IPS-11a (cell line): ENCODE data around the gene C10orf143.
"Not testable (repeated sequence)": the region's sequence is repeated elsewhere in the genome, so short reads cannot be mapped to it uniquely, and the experiment has no call there.

Experiments used
- H3K4me3 ChIP-seq: one replicate; pipeline ENCODE4 v1.5.1; 2013; ENCODE audit warnings: low read depth, low read length, control low read depth

Gene C10orf143

DNA sequence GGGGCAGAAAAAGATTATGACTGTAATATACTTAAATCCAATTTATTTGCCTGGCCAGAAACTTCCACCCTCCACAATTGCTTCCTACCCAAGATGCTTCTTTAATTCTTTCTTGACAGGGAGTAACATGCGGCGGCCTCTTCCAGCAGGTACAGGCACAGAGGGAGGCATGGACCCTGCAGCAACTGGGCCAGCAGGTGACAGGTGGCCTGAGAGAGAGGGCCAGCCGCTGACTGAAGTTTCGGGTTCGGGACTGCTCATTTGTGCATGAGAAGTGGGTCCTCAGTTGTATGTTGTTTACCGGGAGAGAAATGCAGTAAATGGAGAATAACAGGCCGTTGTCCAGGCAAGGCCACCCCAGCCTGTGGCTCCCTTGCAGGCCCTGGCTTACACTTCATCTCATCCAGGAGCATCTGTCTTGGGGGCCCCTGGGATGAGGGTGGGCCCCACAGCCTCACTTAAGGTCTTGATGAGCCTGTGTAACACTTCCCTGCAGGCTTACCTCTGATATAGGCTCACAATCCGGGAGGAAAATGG lies 72.5 kb downstream of the C10orf143 start:
- no peak overlapping the region for H3K4me3 ChIP-seq

DNA sequence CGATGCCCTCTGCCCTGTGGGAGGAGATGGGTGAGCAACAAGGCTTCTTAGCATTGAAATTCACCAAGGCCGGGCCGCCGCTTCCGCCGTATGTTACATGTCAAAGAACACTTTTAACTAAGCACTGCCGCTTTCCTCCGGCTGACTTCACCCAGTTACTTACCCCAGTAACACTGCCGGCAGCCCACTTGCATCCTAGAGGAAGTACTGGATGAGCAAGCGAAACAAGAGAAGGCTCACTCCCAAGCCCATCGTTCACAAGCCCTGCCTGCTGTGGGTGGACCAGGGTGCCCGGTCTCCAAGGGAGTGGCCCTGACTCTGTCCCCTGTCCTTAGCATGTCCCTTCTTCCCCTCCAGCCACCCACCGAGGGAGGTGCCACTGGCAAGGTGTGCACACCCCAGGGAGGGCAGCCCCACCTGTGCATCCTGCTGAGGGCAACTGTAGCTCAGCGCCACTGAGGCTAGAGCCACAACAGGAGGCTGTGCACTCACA lies 73.4 kb downstream of the C10orf143 start:
- no peak overlapping the region for H3K4me3 ChIP-seq

- no peak overlapping the region for H3K4me3 ChIP-seq
Observed at GRCh38 chr10:130036296-130037065, 74.1 kb downstream of the C10orf143 start.

DNA sequence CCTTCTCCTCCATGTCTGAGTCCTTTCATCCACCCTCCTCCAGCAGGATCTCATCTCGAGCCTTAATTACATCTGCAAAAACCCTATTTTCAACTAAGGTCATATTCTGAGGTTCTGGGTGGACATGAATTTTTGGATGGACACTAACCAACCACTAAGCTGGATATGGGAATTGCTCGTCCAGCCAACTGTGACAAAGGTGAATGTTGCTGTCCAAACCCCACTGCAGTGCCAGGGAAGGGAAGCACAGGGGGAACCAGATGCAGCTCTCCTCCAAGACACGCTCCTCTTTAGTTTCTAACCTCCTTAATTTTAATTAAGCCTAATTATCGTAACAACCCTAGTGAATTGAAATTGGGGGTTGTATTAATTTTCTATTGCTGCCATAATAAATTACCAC lies 81.4 kb downstream of the C10orf143 start:
- H3K4me3 ChIP-seq, result no peak overlapping the region

DNA sequence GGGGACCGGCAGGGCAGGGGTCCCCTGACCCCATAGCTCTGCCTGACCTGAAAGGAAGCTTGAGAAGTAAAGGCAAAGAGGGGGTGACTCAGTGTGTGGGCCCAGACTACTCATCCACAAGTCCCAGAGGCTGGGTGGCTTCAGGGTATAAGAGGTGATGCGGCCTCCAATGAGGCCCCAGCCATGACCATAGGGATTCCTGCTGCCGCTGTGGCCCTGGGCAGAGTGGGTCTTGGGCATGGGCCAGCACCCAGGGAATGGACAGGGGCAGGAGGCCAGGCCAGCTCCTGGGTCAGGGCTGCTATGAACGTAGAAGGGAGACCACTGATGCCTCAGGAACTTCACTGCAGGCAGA lies 82.2 kb downstream of the C10orf143 start:
- no peak overlapping the region for H3K4me3 ChIP-seq

- no peak overlapping the region for H3K4me3 ChIP-seq
Observed at GRCh38 chr10:130027716-130028464, 82.7 kb downstream of the C10orf143 start.

- no peak overlapping the region for H3K4me3 ChIP-seq
Observed at GRCh38 chr10:130026670-130027456, 83.8 kb downstream of the C10orf143 start.

GRCh38 chr10:130025811-130026485 lies 84.7 kb downstream of the C10orf143 start:
- no peak overlapping the region for H3K4me3 ChIP-seq

DNA sequence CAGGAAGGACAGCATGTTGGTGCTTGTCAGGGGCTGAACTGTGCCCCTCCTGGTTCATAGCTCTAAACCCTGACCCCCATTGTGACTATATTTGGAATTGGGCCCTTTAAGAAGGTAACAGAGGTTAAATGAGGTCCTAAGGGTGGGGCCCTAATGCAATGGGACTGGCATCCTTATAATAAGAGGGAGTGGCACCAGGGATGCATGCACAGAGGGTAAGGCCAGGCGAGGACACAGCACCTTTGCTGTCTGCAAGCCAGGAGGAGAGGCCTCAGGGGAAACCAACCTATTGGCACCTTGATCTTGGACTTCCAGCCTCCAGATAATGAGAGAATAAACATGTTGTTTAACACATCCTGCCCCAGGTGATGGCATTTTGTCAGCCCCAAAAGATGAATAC lies 85.3 kb downstream of the C10orf143 start:
- no peak overlapping the region for H3K4me3 ChIP-seq

DNA sequence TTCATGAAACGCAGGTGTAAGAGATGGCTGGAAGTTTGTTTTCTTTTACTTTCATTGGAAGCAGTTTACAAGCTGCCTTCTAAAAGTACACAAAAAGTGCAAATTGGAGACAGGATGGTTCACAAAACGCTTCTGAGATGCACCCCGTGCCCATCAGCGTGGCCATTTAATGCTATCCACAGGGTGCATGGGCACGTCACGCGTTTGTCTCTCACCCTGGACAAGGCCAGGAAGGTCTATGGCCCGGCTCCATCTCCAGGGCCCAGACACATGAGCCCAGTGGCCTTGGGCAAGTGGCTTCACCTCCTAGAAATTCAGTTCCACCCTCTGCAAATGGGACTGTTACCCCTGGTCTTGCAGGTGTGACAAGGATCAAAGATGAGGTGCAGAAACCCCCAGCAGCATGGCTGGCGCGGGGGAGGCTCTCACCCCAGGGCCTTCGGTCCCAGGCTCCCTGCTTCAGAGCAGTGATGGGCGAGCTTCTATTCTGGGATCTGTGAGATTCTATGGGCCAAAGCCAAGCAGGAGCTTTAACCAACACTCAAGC lies 85.8 kb downstream of the C10orf143 start:
- no peak overlapping the region for H3K4me3 ChIP-seq

DNA sequence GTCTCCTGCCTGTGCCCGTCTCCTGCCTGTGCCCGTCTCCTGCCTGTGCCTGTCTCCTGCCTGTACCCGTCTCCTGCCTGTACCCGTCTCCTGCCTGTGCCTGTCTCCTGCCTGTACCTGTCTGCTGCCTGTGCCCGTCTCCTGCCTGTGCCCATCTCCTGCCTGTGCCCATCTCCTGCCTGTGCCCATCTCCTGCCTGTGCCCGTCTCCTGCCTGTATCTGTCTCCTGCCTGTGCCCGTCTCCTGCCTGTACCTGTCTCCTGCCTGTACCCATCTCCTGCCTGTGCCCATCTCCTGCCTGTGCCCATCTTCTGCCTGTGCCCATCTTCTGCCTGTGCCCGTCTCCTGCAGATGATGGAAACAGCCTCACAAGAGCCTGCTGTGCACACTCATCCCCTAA lies 86.3 kb downstream of the C10orf143 start:
- H3K4me3 ChIP-seq, result not testable (repeated sequence)

GRCh38 chr10:130023454-130024230 lies 87.0 kb downstream of the C10orf143 start:
- H3K4me3 ChIP-seq, result no peak overlapping the region

- H3K4me3 ChIP-seq, result no peak overlapping the region
Observed at GRCh38 chr10:130022511-130023299, 87.9 kb downstream of the C10orf143 start.

DNA sequence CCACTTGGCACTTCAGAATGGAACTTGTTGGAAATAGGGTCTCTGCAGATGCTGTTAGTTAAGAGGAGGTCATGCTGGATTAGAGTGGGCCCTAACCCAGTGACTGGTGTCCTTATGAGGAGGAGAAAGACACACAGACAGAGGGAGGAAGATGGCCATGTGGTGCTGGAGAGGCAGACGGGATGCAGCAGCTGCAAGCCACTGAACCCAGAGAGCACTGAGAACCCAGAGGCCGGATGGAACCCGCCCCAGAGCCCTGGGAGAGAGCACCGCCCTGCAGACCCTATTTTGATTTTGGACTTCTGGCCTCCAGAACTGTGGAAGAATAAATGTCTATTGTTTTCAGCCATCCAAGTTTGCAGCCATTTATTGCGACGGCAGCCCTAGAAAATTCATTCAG lies 88.5 kb downstream of the C10orf143 start:
- H3K4me3 ChIP-seq, result no peak overlapping the region

- H3K4me3 ChIP-seq, result no peak overlapping the region
Observed at GRCh38 chr10:130021383-130021950, 89.2 kb downstream of the C10orf143 start.

DNA sequence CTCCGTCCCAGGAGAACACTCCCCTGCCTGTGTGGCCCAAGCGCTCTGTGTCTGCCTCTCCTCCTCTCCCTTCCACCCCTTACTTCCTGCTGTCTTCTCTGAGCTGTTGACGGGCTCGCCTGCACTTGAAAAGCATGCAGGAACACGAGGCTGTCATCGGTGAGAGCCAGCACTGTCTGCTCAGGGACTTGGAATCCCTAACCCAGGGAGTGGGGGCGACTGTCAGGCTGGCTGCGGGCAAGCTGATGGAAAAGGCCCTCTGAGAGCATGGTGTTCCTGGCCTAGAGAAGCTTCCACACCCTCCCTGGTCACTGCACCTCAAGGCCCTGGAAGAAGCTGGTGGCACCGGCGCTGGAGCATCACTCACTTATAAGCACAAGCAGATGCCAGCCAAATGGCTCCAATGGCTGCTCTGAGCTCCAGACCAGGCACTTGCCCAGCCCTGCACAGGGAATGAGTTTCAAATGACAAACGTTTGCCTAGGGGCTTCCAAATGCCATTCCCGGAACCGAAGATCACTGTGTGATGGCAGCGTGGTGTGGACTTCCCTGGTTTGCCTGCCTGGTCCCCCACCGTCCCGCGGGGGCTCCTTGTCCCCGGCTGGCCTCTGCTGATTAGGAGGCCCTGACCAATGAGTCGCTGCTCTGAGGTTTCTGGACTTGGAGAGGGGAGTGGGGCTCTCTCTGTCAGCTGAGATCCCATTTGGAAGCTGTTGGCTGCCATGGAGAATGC lies 89.8 kb downstream of the C10orf143 start:
- H3K4me3 ChIP-seq, result no peak overlapping the region

DNA sequence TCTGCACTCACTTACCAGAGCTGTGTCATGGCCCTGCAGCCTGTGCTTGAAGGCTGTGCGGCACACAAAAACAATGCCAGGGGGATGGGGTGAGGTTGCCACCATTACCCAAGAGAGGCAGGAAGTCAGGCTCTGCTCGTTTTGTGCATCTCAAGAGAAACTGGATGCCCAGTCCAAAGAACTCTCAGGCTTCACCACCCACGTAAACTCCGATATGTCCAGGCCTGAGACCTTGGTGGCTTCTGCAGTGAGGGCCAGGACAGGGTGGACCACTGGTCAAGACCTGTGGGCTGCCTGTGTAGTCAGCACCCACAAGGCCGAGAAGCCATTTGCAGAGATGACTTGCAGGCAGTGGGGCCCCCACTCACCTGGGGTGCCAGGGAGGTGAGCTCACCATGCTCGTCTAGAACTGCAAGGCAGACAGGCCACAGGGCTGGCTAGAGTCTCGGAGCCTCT lies 91.9 kb downstream of the C10orf143 start:
- H3K4me3 ChIP-seq, result no peak overlapping the region

- H3K4me3 ChIP-seq, result no peak overlapping the region
Observed at GRCh38 chr10:130018265-130018664, 92.4 kb downstream of the C10orf143 start.
